HG02938 (cell line): Measurements from ENCODE around the gene SERPINB8.

Experiments used
- ATAC-seq: cut with Tn5 transposase; IDR thresholded peaks from one replicate; pipeline ENCODE4 v1.9.1; 2021; ENCODE audit warnings: mild to moderate bottlenecking, moderate library complexity; ENCODE audit not compliant: unreplicated experiment

SERPINB8 gene

GRCh38 chr18:64002581-64002980, 32.7 kb downstream of the SERPINB8 start:
- ATAC-seq: no peak

- no peak for ATAC-seq
Observed at GRCh38 chr18:64009305-64009704, 39.4 kb downstream of the SERPINB8 start.

GRCh38 chr18:64011513-64011912, 41.6 kb downstream of the SERPINB8 start:
- ATAC-seq: no peak

GRCh38 chr18:64017870-64018269, 48.0 kb downstream of the SERPINB8 start:
- ATAC-seq: peak; percentile 66

DNA sequence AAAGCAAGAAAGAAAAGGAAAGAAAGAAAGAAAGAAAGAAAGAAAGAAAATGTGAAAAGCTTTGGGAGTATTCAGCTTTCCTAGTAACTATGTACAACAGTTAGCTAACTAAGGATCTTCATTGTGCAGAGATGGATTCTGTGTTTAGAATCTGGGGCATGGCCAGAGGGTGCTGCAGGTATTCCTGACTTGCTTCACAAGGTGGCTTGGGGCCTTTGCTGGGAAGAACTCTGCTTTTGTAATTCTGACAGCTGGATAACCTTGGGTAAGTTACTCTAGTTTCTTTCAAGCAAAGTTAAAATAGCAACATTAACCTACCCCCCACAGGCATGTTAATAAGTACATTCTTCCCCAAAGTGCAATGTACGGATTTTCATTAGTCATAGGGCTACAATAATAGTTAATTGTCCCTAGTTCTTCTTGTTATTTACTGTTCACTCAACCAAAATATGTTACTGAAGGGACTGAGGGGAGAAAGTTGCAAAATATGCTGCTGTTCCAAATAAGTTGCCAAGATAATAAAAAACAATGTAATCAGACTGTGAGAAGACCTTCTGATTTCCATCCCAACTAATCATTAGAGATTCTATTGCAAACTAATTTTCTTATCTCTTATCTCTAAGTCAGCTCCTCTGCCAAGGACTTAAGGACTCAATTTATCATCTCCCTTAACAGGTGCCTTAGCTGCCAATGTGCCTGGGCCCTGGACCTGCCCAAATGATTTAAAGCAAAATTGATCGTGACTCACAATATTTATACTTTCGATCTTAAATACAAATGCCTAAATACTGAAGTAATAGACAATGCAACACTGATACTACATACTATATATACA, 50.3 kb downstream of the SERPINB8 start:
- ATAC-seq: no peak

GRCh38 chr18:64026350-64026749, 56.5 kb downstream of the SERPINB8 start:
- ATAC-seq: no peak

GRCh38 chr18:64027931-64028695, 58.2 kb downstream of the SERPINB8 start:
- ATAC-seq: peak; percentile 66

- ATAC-seq: no peak
Observed at GRCh38 chr18:64029096-64029495, 59.2 kb downstream of the SERPINB8 start.

GRCh38 chr18:64031411-64031810, 61.5 kb downstream of the SERPINB8 start:
- ATAC-seq: no peak

GRCh38 chr18:64032312-64032711, 62.4 kb downstream of the SERPINB8 start:
- ATAC-seq: no peak

DNA sequence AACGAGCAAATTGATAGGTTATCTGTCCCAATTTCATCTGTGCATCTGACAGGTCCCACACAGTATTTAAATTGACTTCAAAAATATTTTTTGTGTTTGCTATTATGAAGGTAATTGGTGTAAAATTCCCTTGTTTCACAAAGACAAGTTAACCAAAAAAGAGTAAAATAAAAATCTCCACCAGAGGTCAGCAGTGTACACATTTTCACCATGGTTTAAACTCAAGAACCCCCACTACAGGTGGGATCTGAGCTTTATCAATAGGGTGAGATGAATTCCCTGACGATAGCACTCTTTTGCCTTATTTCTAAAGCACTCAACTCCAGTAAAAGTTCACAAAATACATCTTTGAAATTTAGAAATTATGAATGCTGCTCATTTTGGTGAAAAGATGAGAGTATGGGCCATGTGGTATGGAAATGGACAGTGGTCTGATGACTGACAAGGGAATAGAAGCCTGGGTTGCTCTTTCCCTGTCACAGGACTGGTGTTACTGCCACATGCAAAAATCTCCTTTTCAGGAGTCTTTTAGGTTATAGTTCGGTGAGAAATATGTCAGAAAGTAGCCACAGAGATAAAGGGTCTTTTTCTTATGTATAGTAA, 68.0 kb downstream of the SERPINB8 start:
- ATAC-seq: peak; percentile 66
